ENCODE data around the gene TJP1. TPM values are rescaled to one million over a fixed set of nuclear protein-coding genes. Genes with fewer than 3 reads are reported as not detected.
A peak's percentile ranks its signal among the peaks of the same experiment; 100 is the strongest.

The TJP1 gene
- total RNA-seq, 1 donor from 2014 or later: 148 TPM

DNA sequence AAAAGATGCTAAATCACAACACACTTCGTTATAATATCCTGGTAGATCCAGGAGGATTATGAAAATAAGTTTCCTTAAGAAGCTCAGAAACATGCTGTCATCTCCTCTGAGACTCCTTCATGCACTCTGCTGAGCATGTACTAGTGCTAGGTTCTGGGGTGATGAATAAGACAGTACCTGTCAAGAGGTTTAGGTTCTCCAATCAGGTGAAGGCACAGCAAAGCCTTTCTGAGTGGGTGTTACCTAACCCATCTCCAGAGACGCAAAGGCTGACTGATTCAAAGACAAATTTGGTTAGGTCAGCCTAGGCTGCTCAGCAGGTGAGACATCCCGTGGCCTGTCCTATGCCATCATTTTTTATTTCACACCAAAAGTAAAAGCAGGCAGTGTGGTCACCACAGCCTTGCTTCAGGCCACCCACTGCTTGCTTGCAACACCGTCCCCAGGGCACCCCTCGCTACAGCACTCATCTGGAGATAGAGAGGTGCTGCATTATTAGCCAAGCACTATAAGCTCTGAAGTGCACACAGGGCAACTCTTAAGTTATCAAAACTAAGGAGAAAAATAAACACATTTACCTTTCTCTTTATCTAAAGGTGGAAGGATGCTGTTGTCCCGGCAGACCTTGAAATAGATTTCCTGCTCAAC, 117.2 kb downstream of the TJP1 start:
- H3K27me3 ChIP-seq (ENCODE audit: control insufficient read depth, insufficient read depth, low read length): no peaks in the 10 kb centered on the region
- H3K4me3 ChIP-seq (ENCODE audit: low read depth, low read length): no peak overlapping the region
- peaks cover 5% of the 10 kb centered on the region for H3K36me3 ChIP-seq (ENCODE audit: control insufficient read depth, insufficient read depth, low read length)
- TF ChIP-seq, protein P1, sequence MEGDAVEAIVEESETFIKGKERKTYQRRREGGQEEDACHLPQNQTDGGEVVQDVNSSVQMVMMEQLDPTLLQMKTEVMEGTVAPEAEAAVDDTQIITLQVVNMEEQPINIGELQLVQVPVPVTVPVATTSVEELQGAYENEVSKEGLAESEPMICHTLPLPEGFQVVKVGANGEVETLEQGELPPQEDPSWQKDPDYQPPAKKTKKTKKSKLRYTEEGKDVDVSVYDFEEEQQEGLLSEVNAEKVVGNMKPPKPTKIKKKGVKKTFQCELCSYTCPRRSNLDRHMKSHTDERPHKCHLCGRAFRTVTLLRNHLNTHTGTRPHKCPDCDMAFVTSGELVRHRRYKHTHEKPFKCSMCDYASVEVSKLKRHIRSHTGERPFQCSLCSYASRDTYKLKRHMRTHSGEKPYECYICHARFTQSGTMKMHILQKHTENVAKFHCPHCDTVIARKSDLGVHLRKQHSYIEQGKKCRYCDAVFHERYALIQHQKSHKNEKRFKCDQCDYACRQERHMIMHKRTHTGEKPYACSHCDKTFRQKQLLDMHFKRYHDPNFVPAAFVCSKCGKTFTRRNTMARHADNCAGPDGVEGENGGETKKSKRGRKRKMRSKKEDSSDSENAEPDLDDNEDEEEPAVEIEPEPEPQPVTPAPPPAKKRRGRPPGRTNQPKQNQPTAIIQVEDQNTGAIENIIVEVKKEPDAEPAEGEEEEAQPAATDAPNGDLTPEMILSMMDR (IDR thresholded peaks at IDR 0.05; ENCODE audit: insufficient read depth, low read length, poor library complexity, severe bottlenecking): no peak
- DNase-seq (ENCODE audit: low read depth): no peak

DNA sequence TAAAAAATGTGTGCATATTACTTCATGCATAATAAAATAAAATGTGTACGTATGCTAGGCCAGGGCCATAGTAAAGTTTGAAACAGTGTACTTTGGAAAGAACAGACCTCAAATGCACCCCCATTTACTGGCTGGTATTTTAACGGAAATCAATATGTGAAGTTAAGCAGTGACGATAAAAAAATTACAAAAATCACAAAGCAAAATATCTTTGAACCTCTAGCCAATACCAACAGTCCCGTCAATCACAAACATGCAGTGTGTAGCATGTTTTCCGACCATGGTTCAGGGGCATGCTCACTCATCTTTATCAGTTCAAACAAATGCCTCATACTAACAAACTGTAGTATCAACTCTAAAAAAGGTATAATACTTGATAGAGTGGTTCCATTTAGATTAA, 121.1 kb downstream of the TJP1 start:
- TF ChIP-seq, protein P1 (IDR thresholded peaks at IDR 0.05; ENCODE audit: insufficient read depth, low read length, poor library complexity, severe bottlenecking): no peak
- H3K36me3 ChIP-seq (ENCODE audit: control insufficient read depth, insufficient read depth, low read length): peaks cover 3% of the 10 kb centered on the region

DNA sequence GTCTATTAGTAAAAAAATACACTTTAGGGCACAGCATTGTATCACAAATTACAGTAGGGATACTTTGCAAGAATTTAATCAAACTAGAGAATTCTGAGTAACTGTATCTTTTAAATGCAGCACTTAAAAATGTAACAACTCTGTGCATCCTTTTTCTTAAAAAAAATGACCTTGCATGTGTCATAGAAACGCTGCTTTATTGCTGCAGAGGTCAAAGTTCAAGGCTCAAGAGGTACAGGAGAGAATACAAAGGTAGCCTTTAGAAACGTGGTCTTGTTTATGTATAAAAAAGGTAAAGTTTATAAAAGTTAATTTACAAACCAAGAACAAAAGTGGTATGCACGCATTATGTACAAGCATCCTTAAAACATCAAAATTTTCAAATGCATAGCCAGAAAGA, 122.0 kb downstream of the TJP1 start:
- DNase-seq (ENCODE audit: low read depth): no peak
- Histone ChIP-seq H3K27me3 (ENCODE audit: control insufficient read depth, insufficient read depth, low read length) (no peaks in the 10 kb centered on the region), H3K36me3 (ENCODE audit: control insufficient read depth, insufficient read depth, low read length) (peaks cover 3% of the 10 kb centered on the region), H3K4me3 (ENCODE audit: low read depth, low read length) (no peak overlapping the region)
- TF ChIP-seq, protein P1 (IDR thresholded peaks at IDR 0.05; ENCODE audit: insufficient read depth, low read length, poor library complexity, severe bottlenecking): no peak

More for the DNA sequence above, 121.1 kb downstream of the TJP1 start:
- Histone ChIP-seq H3K27me3 (ENCODE audit: control insufficient read depth, insufficient read depth, low read length) (no peaks in the 10 kb centered on the region), H3K4me3 (ENCODE audit: low read depth, low read length) (no peak overlapping the region)
- DNase-seq (ENCODE audit: low read depth): no peak

DNA sequence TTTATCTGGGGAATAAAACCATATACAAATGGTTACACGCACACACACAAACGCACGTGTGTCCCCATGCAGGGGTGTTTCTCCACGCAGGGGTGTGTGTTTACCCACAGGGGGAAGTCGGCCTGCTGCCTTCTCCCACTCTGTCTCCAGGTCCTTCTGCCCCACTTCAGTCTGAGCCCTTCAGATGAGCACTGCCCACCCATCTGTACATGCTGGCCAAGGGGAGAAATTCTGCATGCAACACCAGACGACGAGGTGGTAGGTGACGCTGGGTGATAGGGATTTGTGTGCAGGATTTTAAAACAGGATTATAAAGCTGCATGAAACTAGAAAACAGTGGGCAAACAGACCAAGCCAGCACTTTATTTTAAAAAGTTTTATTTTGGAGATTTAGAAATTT, 122.5 kb downstream of the TJP1 start:
- Histone ChIP-seq H3K36me3 (ENCODE audit: control insufficient read depth, insufficient read depth, low read length) (peaks cover 3% of the 10 kb centered on the region), H3K4me3 (ENCODE audit: low read depth, low read length) (no peak overlapping the region), H3K27me3 (ENCODE audit: control insufficient read depth, insufficient read depth, low read length) (no peaks in the 10 kb centered on the region)
- DNase-seq (ENCODE audit: low read depth): no peak
- TF ChIP-seq, protein P1 (IDR thresholded peaks at IDR 0.05; ENCODE audit: insufficient read depth, low read length, poor library complexity, severe bottlenecking): no peak

GRCh38 chr15:29698030-29698701, 124.1 kb downstream of the TJP1 start:
- Histone ChIP-seq H3K36me3 (ENCODE audit: control insufficient read depth, insufficient read depth, low read length) (peaks cover 1% of the 10 kb centered on the region), H3K27me3 (ENCODE audit: control insufficient read depth, insufficient read depth, low read length) (no peaks in the 10 kb centered on the region), H3K4me3 (ENCODE audit: low read depth, low read length) (no peak overlapping the region)
- TF ChIP-seq, protein P1 (IDR thresholded peaks at IDR 0.05; ENCODE audit: insufficient read depth, low read length, poor library complexity, severe bottlenecking): no peak
- peak; percentile 72 for DNase-seq (ENCODE audit: low read depth)

Measured in kidney epithelial cell (primary cell).